Measurements from ENCODE around the gene COL27A1.

DNA sequence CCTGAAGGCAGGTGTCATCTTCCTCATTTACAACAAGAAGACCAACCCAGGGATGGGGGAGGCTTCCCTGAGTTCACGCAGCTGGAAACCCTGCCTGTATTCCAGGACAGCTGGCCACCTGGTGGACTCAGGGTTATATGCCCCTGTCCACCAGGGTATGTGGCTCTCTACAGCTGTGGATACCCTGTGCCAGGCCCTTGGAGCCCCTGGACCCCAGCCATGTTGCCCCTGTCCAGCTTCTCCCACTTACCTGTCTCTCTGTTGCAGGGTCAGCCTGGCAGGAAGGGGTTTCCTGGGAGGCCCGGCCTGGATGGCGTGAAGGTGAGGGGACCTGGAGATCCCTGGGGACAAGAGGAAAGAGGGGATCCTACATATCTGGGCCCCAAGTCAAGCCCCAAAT lies 87.9 kb downstream of the COL27A1 start:
- TF ChIP-seq, protein P1, sequence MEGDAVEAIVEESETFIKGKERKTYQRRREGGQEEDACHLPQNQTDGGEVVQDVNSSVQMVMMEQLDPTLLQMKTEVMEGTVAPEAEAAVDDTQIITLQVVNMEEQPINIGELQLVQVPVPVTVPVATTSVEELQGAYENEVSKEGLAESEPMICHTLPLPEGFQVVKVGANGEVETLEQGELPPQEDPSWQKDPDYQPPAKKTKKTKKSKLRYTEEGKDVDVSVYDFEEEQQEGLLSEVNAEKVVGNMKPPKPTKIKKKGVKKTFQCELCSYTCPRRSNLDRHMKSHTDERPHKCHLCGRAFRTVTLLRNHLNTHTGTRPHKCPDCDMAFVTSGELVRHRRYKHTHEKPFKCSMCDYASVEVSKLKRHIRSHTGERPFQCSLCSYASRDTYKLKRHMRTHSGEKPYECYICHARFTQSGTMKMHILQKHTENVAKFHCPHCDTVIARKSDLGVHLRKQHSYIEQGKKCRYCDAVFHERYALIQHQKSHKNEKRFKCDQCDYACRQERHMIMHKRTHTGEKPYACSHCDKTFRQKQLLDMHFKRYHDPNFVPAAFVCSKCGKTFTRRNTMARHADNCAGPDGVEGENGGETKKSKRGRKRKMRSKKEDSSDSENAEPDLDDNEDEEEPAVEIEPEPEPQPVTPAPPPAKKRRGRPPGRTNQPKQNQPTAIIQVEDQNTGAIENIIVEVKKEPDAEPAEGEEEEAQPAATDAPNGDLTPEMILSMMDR (IDR thresholded peaks at IDR 0.05) = no peak
- no peak for TF ChIP-seq KDM5A (IDR thresholded peaks at IDR 0.05)

Measured in A549 (cell line).